Testis (tissue), 3 donors: Measurements from ENCODE around the gene SAMMSON. TPM values are rescaled to one million over a fixed set of nuclear protein-coding genes. Genes with fewer than 3 reads are reported as not detected.

Experiments
- DNase-seq: peaks from one replicate; pipeline ENCODE4 v3.0.0-alpha.2; 2019
- H3K27ac ChIP-seq, 2 donors: fragments of 200-600 bp; sonication (generic); one replicate each; pipeline ENCODE4 v1.5.1; 2019
- H3K27me3 ChIP-seq: fragments of 200-600 bp; sonication (generic); one replicate; pipeline ENCODE4 v1.5.1; 2019
- H3K36me3 ChIP-seq: fragments of 200-600 bp; sonication (generic); one replicate; pipeline ENCODE4 v1.5.1; 2017; ENCODE audit warnings: low read depth; ENCODE audit errors: missing control alignments
- H3K4me1 ChIP-seq: fragments of 200-600 bp; sonication (generic); one replicate; pipeline ENCODE4 v1.5.1; 2019
- H3K4me3 ChIP-seq, 2 donors: fragments of 200-600 bp; sonication (generic); one replicate each; pipeline ENCODE4 v1.5.1; 2017 to 2019
- H3K9me3 ChIP-seq: fragments of 200-600 bp; sonication (generic); one replicate; pipeline ENCODE4 v1.5.1; 2017
- POLR2A ChIP-seq: fragments of 450-650 bp; IDR thresholded peaks from one replicate; pipeline ENCODE4 v1.6.1; 2017; ENCODE audit warnings: antibody characterized with exemption, mild to moderate bottlenecking, moderate library complexity
- WGBS, 2 donors: methylation state at CpG; one replicate each; pipeline ENCODE4 v1.1.5; 2018; 5-methylcytosine and 5-hydroxymethylcytosine counted together
- intact Hi-C: fragments of 100-400 bp; cut with DNase I; formaldehyde crosslinking; loops from one replicate; pipeline ENCODE4 v1.15.1; 2023; ENCODE audit warnings: low total_unique reads
- polyA plus RNA-seq: library from polyadenylated mRNA; stranded (reverse); fragments of 350-450 nt; fragmentation: Illumina TruSeq; extraction: RNeasy Lipid Tissue Mini Kit (QIAGEN cat#74804); gene quantifications from one replicate; pipeline ENCODE4 v1.2.3, GENCODE V29; 2014; ENCODE audit warnings: low read depth, low replicate concordance; ENCODE audit not compliant: insufficient read depth
- total RNA-seq, 2 donors: library from RNA; depleted of rRNA; stranded (reverse); fragments of >200 nt; gene quantifications; one replicate each; pipeline ENCODE4 v1.2.3, GENCODE V29; 2016
- TF ChIP-seq, protein P1 (sequence below), 3 experiments: fragments of 450-650 bp in 2 of 3; fragments of 200-600 bp in 1 of 3; sonication (generic) in 1 of 3; IDR thresholded peaks; one replicate each; pipeline ENCODE4 v1.5.1; 2016 to 2019; ENCODE audit warnings: antibody characterized with exemption in 3 of 3, mild to moderate bottlenecking in 2 of 3, moderate library complexity in 1 of 3

The SAMMSON gene
- total and polyA plus RNA-seq, 3 donors from 2014 or later = 3.3 to 3.8 (median 3.5) TPM

DNA sequence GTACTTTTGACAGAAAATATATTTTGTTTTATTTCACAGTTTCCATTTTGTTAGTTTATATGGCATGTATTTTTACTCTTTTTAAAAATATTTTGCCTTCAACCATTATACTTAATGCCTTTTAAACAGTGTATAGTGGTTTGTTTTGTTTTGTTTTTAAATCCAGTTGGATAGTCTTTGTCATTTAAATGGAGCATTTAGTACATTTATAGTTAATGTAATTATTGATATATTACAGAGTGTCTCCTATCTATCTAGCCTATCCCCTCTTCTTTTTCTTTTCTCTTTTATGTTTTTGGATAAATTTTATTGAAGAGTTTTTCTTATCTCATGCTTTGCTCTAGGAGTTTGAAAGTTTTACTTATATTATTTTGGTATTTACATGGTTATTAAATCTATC is 3.6 kb downstream of the SAMMSON start:
- H3K27me3 ChIP-seq = no peaks in the 10 kb centered on the region
- no peak overlapping the region for H3K27ac ChIP-seq
- no peaks in the 10 kb centered on the region for H3K9me3 ChIP-seq
- no peak overlapping the region for H3K4me3 ChIP-seq
- intact Hi-C loops = no loop called here
- no peak for DNase-seq
- peaks cover 3% of the 10 kb centered on the region for H3K4me1 ChIP-seq
- H3K36me3 ChIP-seq = no peaks in the 10 kb centered on the region
- TF ChIP-seq, protein P1, sequence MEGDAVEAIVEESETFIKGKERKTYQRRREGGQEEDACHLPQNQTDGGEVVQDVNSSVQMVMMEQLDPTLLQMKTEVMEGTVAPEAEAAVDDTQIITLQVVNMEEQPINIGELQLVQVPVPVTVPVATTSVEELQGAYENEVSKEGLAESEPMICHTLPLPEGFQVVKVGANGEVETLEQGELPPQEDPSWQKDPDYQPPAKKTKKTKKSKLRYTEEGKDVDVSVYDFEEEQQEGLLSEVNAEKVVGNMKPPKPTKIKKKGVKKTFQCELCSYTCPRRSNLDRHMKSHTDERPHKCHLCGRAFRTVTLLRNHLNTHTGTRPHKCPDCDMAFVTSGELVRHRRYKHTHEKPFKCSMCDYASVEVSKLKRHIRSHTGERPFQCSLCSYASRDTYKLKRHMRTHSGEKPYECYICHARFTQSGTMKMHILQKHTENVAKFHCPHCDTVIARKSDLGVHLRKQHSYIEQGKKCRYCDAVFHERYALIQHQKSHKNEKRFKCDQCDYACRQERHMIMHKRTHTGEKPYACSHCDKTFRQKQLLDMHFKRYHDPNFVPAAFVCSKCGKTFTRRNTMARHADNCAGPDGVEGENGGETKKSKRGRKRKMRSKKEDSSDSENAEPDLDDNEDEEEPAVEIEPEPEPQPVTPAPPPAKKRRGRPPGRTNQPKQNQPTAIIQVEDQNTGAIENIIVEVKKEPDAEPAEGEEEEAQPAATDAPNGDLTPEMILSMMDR (IDR thresholded peaks at IDR 0.05) = no peak
- TF ChIP-seq POLR2A = no peak

DNA sequence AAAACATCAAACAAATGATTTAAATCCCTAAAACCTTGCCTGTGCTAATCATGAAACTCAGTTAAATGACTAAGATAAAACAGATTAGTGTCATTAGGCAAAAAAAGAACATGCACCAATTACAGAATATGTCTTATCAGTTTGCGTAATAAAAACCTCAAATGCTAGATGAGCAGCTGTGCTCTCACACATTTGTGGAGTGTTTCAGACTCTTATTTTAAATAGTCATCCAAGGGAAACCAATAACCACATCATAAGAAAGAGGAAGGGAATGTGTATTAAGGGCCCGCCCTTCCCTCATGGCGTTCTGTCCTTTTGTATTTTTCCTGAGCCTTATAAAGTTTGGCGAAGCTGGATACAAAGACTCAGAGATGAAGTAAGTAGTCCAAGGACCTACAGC is 6.6 kb downstream of the SAMMSON start:
- WGBS, 2 donors = 83 to 87% methylated on average over 4 of the region's 4 CpGs
- intact Hi-C loops = no loop called here
- Histone ChIP-seq H3K9me3 (no peaks in the 10 kb centered on the region), H3K27ac (no peak overlapping the region), H3K4me1 (peaks cover 3% of the 10 kb centered on the region), H3K4me3 (no peak overlapping the region), H3K36me3 (no peaks in the 10 kb centered on the region), H3K27me3 (no peaks in the 10 kb centered on the region)
- no peak for DNase-seq
- TF ChIP-seq, protein P1 (IDR thresholded peaks at IDR 0.05) = no peak
- no peak for TF ChIP-seq POLR2A

- H3K27ac ChIP-seq = no peak overlapping the region
- H3K36me3 ChIP-seq = no peaks in the 10 kb centered on the region
- WGBS, 2 donors = 80 to 82% methylated on average over 2 of the region's 2 CpGs
- intact Hi-C loops = no loop called here
- H3K9me3 ChIP-seq = no peaks in the 10 kb centered on the region
- H3K4me1 ChIP-seq = no peaks in the 10 kb centered on the region
- DNase-seq = no peak
- H3K27me3 ChIP-seq = no peaks in the 10 kb centered on the region
- H3K4me3 ChIP-seq = no peak overlapping the region
- TF ChIP-seq, protein P1 (IDR thresholded peaks at IDR 0.05) = no peak
- no peak for TF ChIP-seq POLR2A
These were observed 10.8 kb downstream of the SAMMSON start for GRCh38 chr3:70010346-70010745.

DNA sequence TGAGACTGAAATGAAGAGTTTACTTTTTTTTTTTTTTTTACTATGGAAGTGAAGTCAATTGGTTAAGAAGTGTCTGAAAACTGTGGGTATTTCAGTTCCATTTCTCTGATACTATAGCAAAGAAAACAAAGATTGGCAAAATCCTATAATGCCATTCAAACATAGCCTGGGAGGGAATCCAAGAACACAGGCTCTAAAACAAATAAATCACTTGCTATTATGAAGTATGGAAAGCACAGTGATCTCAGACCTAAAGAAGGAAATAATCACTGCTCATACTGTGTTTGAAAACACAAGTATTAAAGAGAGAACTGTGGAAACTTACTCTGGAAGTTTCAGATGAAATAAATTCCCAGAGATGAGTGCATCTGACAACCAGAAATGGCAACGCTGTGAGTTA is 12.0 kb downstream of the SAMMSON start:
- Histone ChIP-seq H3K4me1 (no peaks in the 10 kb centered on the region), H3K4me3 (no peak overlapping the region), H3K9me3 (no peaks in the 10 kb centered on the region), H3K27me3 (no peaks in the 10 kb centered on the region), H3K36me3 (no peaks in the 10 kb centered on the region), H3K27ac (no peak overlapping the region)
- TF ChIP-seq, protein P1 (IDR thresholded peaks at IDR 0.05) = no peak
- TF ChIP-seq POLR2A = no peak
- DNase-seq = no peak
- intact Hi-C loops = no loop called here
- 79% methylated on average over 1 of the region's 1 CpG for WGBS, 2 donors

DNA sequence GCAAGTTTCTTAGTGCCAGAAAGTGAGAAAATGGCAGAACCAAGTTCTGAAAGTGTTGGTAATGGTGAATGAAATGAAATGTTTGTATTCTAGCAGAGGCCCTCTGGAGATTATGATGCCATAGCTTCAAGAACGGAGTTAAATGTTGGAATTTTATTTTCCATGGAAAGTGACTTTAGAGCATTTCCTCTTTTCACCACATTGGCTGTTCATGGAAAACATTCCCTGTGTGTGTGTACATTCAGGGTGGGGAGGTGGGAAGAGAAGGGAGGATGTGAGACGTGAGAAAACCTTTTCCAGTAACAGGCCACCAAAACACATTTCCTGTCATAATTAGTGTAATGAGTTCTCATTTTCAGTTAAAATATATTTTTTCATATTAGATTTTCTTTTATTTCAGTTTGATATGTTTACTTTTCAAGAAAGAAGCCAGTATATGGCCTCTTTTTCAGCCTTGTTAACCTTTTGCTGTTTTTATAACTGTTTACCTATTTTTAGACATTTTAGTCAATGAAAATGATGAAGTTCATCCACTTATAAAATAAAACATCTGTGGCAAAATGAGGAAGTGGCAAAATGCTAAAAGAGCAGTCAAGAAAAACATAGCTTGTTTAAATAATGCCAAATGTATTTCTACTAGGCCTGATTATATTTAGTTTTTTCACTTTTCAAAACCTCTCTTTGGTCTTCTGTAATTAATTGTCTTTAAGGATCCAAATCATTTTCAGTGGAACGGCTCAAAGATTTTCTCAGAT is 21.6 kb downstream of the SAMMSON start:
- H3K36me3 ChIP-seq = no peaks in the 10 kb centered on the region
- H3K27ac ChIP-seq = no peak overlapping the region
- intact Hi-C loops = no loop called here
- no peaks in the 10 kb centered on the region for H3K27me3 ChIP-seq
- 54 to 64% methylated on average over 3 of the region's 3 CpGs for WGBS, 2 donors
- no peaks in the 10 kb centered on the region for H3K9me3 ChIP-seq
- H3K4me1 ChIP-seq = no peaks in the 10 kb centered on the region
- DNase-seq = no peak
- no peak overlapping the region for H3K4me3 ChIP-seq
- TF ChIP-seq POLR2A = no peak
- TF ChIP-seq, protein P1 (IDR thresholded peaks at IDR 0.05) = no peak
